CD4-positive, alpha-beta T cell treated with Interleukin-12 subunit alpha and Interleukin-12 subunit beta, for 1 hour (primary cell): ENCODE data around the gene ROR2.
"Not testable (repeated sequence)": the region's sequence is repeated elsewhere in the genome, so short reads cannot be mapped to it uniquely, and the experiment has no call there.

Source experiments
- DNase-seq: peaks from one replicate; pipeline ENCODE4 v3.0.0-alpha.2; 2020

The ROR2 gene

DNA sequence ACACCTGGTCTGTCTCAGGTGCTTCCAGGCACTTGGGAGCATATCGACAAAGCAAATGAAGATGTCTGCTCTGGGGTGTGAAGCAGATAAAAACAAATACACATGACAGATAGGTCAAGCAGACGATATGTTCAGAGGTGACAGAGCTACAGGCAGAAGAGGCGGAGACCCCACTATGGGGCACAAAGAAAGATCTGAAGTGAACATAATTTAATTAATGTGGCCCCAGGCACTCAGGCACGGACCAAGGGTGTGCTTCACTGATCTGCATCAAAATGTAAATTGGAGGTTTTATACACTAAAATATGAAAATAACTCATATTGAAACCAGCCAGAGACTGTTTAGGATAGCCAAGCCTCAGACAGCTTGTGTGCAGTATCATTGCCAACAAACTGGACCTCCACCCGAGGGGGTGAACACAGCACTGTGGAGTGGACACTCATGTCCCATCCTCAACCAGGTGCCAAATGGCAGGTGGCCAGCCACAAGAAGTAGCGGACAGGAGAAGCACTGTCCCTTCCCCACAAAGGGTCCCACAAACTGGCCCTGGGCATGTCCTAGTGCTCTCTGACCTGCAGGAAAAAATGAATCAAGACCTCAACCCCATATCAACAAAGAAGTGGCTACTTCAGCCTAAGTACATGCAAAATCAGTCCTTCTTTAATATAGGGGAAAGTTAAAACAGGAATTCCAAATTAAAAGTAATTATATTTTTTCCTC lies 29.2 kb downstream of the ROR2 start:
- no peak for DNase-seq

DNA sequence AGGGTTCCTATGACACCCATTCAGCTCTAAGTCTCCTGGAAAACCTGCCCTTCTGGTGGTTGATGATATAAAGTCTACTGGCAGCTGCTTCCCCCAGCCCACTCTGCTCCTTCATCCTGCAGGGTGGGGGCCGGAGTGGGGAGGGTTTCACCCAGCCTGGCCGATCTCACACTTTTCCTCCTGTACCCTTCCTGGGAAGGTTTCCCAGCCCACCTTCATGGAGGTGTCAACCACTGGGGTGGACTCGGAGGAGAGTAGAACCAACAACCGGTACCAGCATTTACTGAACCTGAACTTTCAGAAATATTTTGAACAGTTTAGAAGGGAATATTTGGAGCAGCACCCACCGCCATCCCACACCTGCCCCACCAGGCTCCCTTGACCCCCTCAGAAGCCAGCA lies 30.4 kb downstream of the ROR2 start:
- DNase-seq, result no peak

DNA sequence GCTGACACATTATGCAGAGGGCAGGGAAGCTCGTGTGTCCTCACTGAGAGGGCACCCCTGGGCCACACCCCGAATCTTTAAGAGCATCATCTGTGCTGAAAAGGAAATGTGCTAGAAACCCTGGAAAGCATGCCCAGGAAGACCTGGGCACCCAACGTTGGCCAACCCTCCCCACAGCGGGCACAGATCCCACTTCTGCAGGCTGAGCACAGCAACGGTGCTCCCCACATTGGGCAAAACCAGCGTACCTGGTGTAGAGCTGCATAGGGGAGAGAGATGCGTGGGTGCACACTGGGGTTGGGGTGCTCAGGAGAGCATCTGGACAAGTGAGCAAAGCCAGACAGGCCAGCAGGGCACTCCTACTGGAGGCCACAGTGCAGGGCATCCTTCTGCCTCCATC lies 32.6 kb downstream of the ROR2 start:
- DNase-seq, result no peak

DNA sequence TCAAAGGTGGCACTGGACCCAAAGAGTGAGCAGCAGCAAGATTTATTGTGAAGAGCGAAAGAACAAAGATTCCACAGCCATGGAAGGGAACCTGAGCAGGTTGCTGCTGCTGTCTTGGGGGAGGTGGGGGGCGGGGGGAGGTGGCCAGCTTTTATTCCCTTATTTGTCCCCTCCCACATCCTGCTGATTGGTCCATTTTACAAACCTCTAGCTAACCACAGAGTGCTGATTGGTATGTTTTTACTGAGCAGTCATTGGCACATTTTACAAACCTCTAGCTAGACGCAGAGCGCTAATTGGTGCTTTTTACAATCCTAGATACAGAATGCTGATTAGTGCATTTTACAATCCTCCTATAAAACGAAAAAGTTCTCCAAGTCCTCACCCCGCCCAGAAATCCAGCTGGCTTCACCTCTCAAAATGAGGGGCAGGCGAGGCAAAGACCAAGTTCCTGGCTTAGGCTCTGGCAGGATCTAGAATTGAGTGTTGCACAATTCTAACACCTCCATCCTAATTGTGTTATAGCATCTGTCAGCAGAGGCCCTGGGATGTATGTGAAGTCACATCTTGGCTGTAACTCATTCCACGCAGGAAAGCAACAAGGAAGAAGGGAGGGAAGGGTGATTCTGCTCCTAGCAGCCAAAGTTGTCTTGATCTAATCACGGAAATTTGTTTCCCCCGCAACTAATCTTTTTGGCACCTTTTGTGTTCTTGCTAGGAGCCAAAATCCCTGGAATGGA lies 34.3 kb downstream of the ROR2 start:
- DNase-seq, result no peak

DNA sequence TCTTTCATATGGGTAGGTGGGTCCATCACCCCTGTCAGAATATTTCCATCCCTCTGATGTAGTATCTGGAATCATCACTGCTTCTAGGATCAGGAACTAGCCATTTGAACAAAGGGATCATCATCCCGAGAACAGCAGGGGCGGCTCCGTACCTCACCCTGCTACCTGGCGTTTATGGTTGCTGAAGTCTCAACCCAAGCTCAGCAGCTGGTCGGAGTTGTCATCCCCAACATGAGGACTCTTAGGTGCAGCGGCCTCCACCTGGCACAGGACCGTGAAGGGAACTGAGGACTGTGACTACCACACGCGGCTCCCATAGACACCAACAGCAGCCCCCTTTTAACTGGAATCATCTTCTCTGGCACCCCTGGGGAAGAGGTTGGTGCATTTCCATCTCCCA lies 35.1 kb downstream of the ROR2 start:
- no peak for DNase-seq

- no peak for DNase-seq
Observed at GRCh38 chr9:91914404-91914803, 35.6 kb downstream of the ROR2 start.

DNA sequence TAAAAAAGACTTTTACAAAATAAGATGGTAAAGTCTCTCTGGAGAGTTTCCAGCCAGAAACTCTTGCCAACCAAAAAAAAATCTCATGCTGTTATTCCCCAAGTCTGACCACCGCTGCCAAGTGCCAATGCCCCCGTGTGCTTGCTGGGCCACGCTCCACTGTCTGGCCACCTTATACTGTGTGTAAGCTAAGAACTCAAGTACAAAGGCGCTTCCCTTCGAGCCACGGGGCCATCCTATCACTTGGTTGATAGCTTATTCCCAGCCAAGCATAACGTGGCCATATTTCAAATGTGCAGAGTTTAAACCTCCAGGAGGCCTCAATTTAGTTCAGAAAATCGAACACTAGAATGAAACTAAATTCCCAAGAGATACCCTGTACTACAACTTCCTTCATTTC lies 36.0 kb downstream of the ROR2 start:
- DNase-seq, result no peak

GRCh38 chr9:91913096-91913495 lies 36.9 kb downstream of the ROR2 start:
- no peak for DNase-seq

DNA sequence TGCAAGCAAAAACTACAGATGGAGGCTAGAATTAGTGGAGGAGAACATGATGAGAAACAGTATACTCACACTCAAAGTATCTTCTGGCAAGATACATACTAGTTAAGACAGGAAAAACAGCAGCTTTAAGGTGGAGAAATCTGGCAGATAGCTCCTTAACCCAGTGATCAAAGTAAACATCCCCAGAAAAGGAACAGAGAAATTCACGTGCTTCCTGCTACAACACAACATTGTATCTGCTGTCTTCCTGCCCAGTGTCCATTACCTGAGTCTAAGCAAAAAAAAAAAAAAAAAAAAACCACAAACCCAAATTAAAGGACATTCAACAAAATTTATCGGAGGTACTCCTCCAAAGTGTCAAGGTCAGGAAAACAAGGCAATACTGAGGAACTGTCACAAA lies 38.4 kb downstream of the ROR2 start:
- DNase-seq, result no peak

DNA sequence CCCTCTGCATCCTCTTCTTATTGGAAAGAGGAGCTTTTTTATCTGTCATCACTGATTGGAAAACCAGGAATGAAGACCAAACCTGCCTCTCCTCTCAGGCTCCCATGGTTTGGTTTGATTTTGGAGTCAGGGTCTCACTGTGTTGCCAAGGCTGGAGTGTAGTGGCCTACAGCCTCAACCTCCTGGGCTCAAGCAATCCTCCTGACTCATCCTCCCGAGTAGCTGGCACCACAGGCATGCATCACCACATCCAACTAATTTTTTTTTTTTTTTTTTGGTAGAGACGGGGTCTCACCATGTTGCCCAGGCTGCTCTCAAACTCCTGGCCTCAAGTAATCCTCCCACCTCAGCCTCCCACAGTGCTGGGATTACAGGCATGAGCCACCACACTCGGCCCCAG lies 40.8 kb downstream of the ROR2 start:
- DNase-seq, result not testable (repeated sequence)

GRCh38 chr9:91908746-91909145 lies 41.3 kb downstream of the ROR2 start:
- DNase-seq, result no peak

DNA sequence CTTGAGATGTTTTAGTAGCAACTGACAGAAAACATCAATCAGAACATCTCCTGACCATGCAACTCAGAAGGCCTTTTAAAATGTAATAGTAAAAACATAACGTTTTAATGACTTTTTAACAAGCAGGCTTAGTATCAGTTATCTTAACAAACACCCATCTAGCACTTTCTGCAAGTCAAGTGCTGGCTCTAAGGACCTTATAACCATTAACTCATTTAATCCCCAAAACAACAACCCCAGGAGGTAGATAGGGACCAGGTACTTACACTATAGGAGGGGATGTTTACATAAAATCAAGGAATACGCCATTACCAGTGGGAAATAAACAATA lies 41.8 kb downstream of the ROR2 start:
- no peak for DNase-seq

GRCh38 chr9:91907484-91908292 lies 42.3 kb downstream of the ROR2 start:
- DNase-seq, result no peak

DNA sequence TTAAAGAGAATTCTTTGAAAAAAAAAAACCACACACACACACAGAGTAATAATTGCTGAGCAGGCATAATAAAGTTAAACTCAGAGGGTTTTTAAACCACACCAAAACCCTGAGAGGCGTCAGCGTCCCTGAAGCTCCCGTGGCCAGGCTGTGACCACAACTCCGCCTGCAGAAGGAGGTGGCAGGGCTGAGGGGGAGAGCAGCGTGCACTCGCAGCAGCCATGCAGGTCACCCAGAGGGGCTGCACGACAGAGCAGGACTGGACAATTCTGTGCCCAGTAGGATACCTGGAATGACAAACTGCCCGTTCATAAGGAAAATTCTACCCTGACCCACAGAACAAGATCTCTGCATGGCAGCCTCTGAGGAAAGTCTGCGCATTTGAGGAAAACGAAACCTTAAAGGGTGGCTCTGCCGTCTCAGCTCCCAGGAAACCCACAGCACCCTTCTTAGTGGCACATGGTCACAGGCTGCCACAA lies 44.0 kb downstream of the ROR2 start:
- peak; percentile 55 for DNase-seq

DNA sequence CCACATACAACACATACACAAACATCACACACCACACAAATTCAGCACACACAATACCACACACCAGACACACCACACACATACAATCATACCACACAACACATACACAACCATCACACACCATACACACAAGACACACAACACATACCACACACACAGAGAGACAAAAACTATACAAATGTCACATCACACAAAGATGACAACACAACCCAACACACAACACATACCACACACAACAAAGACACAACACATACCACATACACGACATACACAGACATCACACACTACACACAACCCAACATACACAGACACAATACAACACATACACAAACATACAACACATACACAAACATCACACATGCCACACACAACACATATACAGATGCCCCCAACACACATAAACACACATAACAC lies 44.8 kb downstream of the ROR2 start:
- DNase-seq, result no peak

DNA sequence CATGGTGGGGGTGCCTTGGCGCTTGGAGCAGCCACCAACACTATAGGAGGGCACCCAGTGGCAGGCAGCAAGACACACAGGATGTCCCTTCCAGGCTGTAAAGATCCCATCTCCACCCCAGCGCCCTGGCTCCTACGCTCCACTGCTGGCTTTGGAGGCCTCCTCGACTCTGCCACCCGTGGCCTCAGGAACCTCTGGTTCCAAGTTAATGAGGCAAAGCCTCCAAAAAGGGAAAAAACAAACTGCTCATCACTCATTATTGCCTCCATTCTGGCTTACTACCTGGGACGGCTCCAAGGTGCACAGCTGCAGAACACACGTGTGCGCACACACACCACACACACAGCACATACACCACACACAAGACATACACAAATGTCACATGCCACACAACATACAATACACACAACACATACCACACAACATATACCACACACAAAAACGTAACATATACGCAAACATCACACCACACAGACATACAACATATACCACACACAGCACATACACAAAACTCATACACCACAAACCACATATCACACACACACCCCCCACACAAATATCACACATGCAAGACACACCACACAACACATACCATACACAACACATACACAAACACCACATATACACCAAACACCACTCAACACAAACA lies 45.3 kb downstream of the ROR2 start:
- DNase-seq, result no peak

DNA sequence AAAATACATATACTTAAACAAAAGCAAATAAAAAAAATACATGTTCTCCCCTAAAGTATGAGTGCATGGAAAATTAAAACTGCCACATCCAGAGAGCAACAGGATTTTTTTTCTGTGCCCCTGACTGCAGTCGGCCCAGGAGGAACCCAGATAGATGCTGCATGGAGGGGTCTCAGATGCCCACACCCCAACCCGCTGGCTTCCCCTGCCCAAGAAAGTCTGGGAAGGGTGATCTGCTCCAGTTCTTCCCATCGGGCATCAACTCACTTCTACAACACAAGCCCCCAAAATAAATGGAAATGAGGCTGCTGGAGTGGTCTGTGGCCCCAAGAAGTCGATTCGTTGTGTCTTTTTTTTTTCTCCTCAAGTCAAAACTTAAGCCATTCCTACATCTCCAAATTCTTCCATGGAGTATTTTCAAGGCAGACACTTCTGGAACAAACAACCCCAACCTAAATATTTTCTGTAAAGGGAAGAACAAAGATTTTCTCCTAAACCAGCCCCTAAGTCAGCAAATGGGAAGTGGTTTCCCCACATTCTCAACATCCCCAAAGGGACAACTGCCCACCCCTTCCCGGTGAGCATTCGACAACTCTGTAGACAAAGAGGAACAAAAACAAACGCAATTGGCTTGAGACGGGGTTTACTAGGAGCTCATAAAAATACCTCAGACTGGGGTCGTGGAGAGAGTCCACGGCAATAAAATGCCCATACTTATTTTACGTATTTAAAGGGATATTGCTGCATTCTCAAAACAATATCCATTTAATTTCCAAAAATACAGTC lies 46.7 kb downstream of the ROR2 start:
- no peak for DNase-seq

GRCh38 chr9:91902475-91903125 lies 47.4 kb downstream of the ROR2 start:
- DNase-seq, result no peak

- DNase-seq, result no peak
Observed at GRCh38 chr9:91900797-91901177, 49.2 kb downstream of the ROR2 start.

GRCh38 chr9:91900055-91900796 lies 49.8 kb downstream of the ROR2 start:
- no peak for DNase-seq

DNA sequence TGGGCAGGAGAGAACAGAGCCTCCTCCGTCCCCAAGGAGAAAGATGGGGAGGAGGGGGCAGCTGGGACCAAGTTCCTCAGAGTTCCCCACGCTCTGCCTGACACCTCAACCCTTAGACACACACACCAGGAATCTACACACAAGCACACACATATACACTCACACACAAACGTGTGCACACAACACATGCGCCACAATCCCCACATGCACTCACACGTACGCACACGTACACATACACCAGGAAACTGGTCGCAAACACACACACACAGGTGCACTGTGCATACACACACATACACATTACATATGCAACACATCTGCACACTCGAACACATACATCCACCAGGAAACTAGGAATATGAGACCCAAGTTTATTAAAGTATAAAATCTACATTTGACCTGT lies 50.4 kb downstream of the ROR2 start:
- DNase-seq, result no peak
